KBM-7 (cell line): ENCODE data around the gene ZNF14.
A peak's percentile ranks its signal among the peaks of the same experiment; 100 is the strongest.

Experiments
- DNase-seq: peaks from one replicate; pipeline ENCODE4 v3.0.0-alpha.2; 2015
- in situ Hi-C: fragments of 300-500 bp; cut with MboI; formaldehyde crosslinking; loops from 2 replicates; pipeline ENCODE4 v1.14.3; 2020; ENCODE audit warnings: low sequenced_read_pairs, low pct_unique_long_range_greater_than_20kb, mixed read lengths

Gene ZNF14

GRCh38 chr19:19661675-19662251 lies 71.1 kb downstream of the ZNF14 start:
- in situ Hi-C loops, result no loop called here
- peak; percentile 64 for DNase-seq

- no peak for DNase-seq
- in situ Hi-C loops, result no loop called here
Observed at GRCh38 chr19:19661141-19661674, 71.7 kb downstream of the ZNF14 start.
